Sciatic nerve (tissue), 2 donors: Measurements from ENCODE around the gene POTEG. TPM values are rescaled to one million over a fixed set of nuclear protein-coding genes. Genes with fewer than 3 reads are reported as not detected.
"Not testable (repeated sequence)": the region's sequence is repeated elsewhere in the genome, so short reads cannot be mapped to it uniquely, and the experiment has no call there.

Experiments
- ATAC-seq: fragments of 200-7000 bp; cut with Tn5 transposase; one replicate; pipeline ENCODE4 v1.9.1; 2020; ENCODE audit warnings: mild to moderate bottlenecking, moderate library complexity
- DNase-seq: peaks from one replicate; pipeline ENCODE4 v3.0.0-alpha.2; 2020; ENCODE audit warnings: low spot score
- intact Hi-C: fragments of 100-400 bp; cut with DNase I; formaldehyde crosslinking; loops from one replicate; pipeline ENCODE4 v1.14.2; 2022
- total RNA-seq: library from RNA; stranded (reverse); fragmentation: NEBNext Ultra II Directional; extraction: Animal tissue kit (Norgen Biotek cat#: 25700); gene quantifications from one replicate; pipeline ENCODE4 v1.2.1, GENCODE V29; 2021
- donor health status: DM: no; HTN: no; CAD: no.
- donor health status: DM: no; HTN: no; CAD: no.

The POTEG gene
- not detected for total RNA-seq

GRCh38 chr14:19434241-19434640 is at the start of gene POTEG:
TSS of gene POTEG (minus strand) at chr14:19434341. CDS start at chr14:19434289, 52 bp downstream.
- ATAC-seq, intact Hi-C loops, DNase-seq: not testable (repeated sequence)

GRCh38 chr14:19482093-19482492 is 48.0 kb upstream of the POTEG start:
- ATAC-seq, intact Hi-C loops, DNase-seq: not testable (repeated sequence)

DNA sequence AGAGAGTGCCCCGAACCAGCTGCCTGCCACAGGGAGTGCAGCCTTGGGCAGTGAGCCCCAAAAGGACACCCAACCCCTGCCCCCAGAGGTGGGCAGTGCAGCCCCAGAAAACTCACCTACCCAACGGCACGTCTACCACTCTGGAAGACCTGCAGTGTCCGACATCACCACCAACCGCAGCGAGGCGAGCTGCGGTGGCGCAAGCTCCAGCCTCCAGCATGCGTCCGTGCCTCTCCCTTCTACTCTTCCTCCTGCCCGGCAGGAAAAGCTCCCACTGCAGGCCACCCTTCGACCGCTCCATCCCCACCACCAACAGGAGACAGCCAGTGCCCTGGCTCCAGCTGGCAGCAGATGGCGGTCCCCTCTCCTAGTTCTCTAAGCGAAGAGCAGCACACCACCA is 47.3 kb upstream of the POTEG start:
- ATAC-seq, intact Hi-C loops, DNase-seq: not testable (repeated sequence)

DNA sequence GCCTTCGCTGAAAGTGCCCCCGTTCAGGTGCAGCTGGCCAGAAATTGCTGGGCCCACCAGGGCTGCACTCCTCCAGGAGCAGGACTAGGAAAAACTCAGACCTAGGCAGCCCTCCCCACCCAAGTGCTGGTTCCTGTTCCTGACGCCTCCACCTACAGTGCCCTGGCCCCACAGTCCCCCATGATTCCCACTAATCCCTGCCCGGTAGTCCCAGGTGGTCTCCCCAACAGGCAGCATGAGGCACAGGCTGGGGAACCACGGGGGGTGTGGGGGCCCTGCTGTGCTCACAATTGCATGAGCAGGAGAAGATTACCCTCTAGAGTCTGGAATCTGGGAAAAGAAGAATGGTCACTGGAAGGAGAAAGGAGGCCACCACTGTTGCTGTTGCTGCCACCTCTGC is 46.4 kb upstream of the POTEG start:
- peak; percentile 32 for ATAC-seq
- DNase-seq, intact Hi-C loops: not testable (repeated sequence)

DNA sequence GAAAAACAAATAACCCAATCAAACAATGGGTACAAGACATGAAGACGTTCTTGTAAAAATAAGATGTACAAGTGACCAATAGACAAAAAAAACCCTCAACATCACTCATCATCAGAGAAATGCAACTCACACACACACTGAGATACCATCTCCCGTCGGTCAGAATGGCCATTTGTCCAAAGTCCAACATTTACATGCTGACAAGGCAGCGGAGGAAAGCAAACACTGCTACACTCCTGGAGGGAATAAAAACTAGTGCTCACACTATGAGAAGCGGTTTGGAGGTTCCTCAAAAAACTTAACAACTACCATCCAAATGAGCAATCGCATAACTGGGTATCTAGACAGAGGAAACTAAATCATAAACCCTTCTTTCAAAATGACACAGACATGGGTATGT is 11.6 kb upstream of the POTEG start:
- intact Hi-C loops, ATAC-seq, DNase-seq: not testable (repeated sequence)

DNA sequence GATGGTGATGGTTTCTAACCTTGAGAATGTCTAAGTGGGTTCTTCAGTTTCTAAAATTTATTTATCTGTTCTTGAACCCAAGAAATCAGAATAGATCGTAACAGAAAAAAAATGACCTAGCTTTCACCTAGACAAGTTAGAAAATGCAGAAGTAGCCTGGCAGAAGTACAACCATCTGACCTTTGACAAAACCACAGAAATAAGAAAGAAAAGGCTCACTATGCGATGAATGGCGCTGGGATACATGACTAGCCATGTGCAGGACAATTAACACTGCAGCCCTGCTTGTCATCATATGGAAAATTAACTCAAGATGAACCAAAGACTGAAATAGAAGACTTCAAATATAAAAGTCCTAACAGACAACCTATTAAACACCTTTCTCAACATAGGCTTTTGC is 5.7 kb upstream of the POTEG start:
- DNase-seq, intact Hi-C loops, ATAC-seq: not testable (repeated sequence)

DNA sequence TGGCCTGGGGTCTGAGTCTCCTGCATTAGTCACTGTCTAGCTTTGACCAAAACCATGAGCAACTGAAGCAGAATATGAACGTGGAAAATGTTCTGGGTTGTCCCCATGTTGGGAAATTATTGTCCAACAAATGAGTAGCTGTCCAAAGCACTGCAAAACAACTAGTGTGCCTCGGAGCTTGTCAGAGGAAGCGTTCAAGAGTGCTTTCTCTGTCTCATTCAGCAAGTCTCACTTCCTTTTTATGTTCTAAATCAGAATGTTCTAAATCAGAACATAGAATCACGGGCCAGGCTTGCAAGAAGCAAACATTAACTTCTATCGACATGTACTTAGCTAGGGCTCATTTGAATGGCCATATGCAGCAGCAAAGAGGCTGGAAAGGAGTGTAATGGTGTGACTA is 5.1 kb upstream of the POTEG start:
- DNase-seq, ATAC-seq, intact Hi-C loops: not testable (repeated sequence)

- intact Hi-C loops, DNase-seq: not testable (repeated sequence)
- peak; percentile 55 for ATAC-seq
Observed at GRCh38 chr14:19437126-19437443, 2.9 kb upstream of the POTEG start.

GRCh38 chr14:19436311-19437125 is 2.4 kb upstream of the POTEG start:
- DNase-seq, intact Hi-C loops: not testable (repeated sequence)
- ATAC-seq: peak; percentile 22

DNA sequence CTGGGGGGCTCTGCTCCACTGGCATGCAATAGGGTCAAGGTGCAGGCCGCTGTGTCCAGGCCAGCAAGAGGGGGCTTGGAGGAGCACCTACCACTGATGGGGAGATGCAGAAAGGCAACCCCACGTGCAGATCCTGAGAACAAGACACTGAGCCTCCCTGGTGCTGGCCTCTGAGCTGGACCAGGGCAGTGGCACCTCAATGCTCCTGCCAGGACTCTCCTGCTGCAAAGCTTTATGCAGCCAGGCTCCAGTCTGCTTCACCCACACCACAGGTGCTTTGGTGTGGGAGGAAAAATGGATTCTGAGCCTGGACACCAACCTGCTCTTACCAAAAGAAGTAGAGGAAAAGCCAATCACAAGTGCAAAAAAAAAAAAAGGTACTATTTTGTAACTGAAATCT is 1.7 kb upstream of the POTEG start:
- DNase-seq, ATAC-seq, intact Hi-C loops: not testable (repeated sequence)

- intact Hi-C loops, DNase-seq, ATAC-seq: not testable (repeated sequence)
Observed at GRCh38 chr14:19434891-19435290, 750 bp upstream of the POTEG start.

- intact Hi-C loops, DNase-seq: not testable (repeated sequence)
Observed at GRCh38 chr14:19433765-19434164, 376 bp downstream of the POTEG start.

DNA sequence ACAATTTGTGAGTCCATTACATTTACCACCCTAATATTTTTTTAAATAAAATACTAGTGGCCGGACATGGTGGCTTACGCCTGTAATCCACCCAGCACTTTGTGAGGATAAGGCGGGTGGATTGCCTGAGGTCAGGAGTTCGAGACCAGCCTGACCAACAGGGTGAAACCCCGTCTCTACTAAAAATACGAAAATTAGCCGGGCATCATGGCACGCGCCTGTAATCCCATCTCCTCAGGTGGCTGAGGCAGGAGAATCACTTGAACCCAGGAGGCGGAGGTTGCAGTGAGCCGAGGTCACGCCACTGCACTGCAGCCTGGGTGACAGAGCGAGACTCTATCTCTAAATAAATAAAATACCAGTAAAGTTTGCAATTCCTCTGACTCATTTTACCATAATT is 25.6 kb downstream of the POTEG start:
- intact Hi-C loops, ATAC-seq, DNase-seq: not testable (repeated sequence)

More at GRCh38 chr14:19433765-19434164, 376 bp downstream of the POTEG start:
- ATAC-seq: not testable (repeated sequence)

GRCh38 chr14:19402097-19402496 is 32.0 kb downstream of the POTEG start:
- ATAC-seq, DNase-seq, intact Hi-C loops: not testable (repeated sequence)

GRCh38 chr14:19394727-19395126 is 39.4 kb downstream of the POTEG start:
- ATAC-seq, DNase-seq, intact Hi-C loops: not testable (repeated sequence)

- peak; percentile 54 for DNase-seq
- intact Hi-C loops, ATAC-seq: not testable (repeated sequence)
Observed at GRCh38 chr14:19390230-19390629, 43.9 kb downstream of the POTEG start.

DNA sequence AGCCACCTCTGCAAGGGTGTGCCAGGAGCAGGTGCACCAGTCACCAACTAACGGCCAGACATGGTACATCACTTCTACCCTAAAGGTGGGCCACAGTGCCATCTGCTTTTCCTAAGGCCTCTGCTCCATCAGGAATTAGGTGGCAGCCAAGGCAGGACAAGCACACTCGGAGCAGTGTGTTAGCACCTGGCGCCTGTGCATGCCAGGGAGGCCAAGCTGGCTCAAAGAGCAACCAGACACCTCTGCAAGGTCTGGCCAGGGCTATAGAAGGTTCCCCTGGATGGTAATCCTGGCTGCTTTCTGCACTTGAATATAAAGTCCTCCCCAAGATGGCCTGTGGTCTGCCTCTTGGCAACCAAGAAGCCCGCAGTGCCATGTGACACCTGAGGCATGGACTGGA is 45.4 kb downstream of the POTEG start:
- ATAC-seq, intact Hi-C loops, DNase-seq: not testable (repeated sequence)

GRCh38 chr14:19386996-19387395 is 47.1 kb downstream of the POTEG start:
- ATAC-seq, intact Hi-C loops, DNase-seq: not testable (repeated sequence)

DNA sequence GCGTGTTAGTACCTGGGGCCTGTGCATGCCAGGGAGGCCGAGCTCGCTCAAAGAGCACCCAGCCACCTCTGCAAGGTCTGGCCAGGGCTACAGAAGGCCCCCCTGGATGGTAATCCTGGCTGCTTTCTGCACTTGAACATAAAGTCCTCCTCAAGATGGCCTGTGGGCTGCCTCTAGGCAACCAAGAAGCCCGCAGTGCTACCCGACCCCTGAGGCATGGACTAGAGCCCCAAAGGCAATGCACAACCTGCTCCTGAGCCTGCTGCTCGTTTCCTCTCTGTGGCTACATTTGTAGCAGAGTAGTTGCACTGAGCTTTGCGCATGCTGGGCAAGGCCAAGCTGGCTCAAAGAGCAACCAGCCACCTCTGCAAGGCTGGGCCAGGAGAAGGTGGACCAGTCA is 47.8 kb downstream of the POTEG start:
- ATAC-seq, DNase-seq, intact Hi-C loops: not testable (repeated sequence)

- intact Hi-C loops, DNase-seq, ATAC-seq: not testable (repeated sequence)
Observed at GRCh38 chr14:19384088-19384781, 49.9 kb downstream of the POTEG start.
